CD4-positive, alpha-beta T cell treated with Interleukin-17A for 1 hour (primary cell): ENCODE results near the gene HFM1.
"Not testable (repeated sequence)": the region's sequence is repeated elsewhere in the genome, so short reads cannot be mapped to it uniquely, and the experiment has no call there.

Experiments used
- DNase-seq: peaks from one replicate; pipeline ENCODE4 v3.0.0-alpha.2; 2020

HFM1 gene

GRCh38 chr1:91372230-91372629 lies 32.4 kb downstream of the HFM1 start:
- not testable (repeated sequence) for DNase-seq

DNA sequence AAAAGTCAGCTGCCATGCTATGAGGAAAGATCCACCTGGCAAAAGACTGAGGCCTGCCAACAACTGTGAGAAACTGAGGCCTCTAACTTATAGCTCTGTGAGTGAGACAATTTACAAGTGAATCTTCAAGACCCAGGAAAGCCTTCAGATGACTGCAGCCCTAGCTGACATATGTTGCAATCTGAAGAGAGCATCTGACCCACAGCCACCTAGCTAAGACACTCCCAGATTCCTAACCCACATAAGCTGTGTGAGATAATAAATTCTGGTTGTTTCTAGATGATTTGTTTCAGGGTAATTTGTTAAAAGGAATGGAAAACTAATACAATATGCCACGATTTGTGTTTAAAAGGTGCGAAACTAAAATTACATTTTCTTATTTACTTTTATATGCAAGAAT lies 55.1 kb downstream of the HFM1 start:
- DNase-seq = no peak

DNA sequence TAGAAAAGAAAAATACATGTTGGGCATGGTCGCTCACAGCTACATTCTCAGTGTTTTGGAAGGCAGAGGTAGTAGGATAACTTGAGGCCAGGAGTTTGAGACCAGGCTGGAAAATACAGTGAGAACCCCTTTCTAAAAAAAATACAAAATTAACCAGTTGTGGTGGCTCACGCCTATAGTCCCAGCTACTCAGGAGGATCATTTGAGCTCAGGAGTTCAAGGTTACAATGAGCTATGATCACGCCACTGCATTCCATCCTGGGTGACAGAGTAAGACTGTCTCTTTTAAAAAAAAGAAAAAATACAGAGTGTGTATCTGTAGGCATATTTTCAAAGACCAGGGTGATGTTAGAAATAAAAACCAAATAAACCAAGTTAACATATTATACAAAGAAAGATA lies 57.8 kb downstream of the HFM1 start:
- no peak for DNase-seq

GRCh38 chr1:91345395-91346005 lies 59.1 kb downstream of the HFM1 start:
- no peak for DNase-seq

DNA sequence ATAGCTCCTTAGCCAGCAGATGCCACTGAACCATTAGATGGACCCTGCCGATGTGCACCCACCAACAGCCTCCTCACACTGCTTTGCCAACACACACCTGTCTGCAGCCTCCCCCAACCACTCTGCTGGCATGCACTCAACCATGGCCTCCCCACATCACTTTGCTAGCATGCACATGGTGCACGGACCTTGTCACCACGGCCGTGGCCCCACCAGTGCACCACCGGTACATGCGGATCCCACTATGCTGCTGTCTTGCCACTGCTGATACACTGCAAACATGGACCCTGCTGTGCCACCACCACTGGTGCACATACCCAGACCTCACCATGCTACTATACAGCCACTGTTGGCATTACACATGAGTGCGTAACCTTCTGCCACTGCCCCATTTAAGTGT lies 66.1 kb downstream of the HFM1 start:
- DNase-seq = no peak

GRCh38 chr1:91335603-91336002 lies 69.0 kb downstream of the HFM1 start:
- no peak for DNase-seq

GRCh38 chr1:91334856-91335255 lies 69.8 kb downstream of the HFM1 start:
- no peak for DNase-seq

DNA sequence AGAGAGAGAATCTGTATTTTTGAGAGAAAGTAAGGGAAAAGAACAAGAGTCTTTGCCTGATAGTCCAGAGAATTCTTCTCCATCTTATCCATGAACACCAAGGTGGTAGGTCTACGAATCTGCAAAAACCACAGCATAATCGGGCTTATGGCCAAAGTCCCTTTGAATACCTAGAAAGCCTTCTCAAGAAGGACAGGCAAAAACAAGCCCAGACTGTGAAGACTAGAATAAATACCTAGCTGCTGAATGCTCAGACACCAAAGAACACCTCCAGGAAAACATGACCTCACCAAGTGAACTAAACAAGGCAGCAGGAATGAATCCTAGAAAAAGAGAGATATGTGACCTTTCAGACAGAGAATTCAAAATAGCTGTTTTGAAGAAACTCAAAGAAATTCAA lies 79.2 kb downstream of the HFM1 start:
- no peak for DNase-seq

DNA sequence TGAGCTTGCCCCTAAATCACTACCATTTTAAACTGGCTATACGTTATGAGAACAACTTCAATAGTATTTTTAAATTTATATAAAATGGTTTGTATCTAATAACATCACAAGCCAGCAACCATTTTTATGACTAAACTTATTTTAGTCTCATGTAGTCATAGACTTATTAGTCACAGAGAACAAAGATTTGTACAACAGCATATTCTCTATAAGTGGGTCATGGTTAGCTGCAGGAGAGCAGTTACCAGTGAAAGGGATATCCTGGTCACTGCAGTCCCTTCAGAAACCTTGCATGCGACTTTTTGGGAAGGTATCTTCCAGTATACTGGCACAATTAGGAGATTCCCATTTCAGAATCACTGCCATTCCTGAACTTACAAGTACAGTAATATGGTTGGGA lies 90.0 kb downstream of the HFM1 start:
- no peak for DNase-seq

DNA sequence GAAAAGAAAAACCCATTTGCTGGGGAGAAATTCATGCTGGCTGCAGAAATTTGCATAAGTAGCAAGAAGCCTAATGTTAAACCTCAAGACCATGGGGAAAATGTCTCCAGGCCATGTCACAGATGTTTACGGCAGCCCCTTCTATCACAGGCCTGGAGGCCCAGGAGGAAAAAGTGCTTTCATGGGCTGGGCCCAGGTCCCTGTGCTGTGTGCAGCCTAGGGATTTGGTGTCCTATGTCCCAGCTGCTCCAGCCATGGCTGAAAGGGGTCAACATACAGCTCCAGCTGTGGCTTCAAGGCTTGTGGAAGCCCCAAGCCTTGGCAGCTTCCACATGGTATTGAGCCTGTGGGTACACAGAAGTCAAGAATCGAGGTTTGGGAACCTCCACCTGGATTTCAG lies 93.0 kb downstream of the HFM1 start:
- DNase-seq = no peak

GRCh38 chr1:91308544-91308943 lies 96.1 kb downstream of the HFM1 start:
- no peak for DNase-seq

DNA sequence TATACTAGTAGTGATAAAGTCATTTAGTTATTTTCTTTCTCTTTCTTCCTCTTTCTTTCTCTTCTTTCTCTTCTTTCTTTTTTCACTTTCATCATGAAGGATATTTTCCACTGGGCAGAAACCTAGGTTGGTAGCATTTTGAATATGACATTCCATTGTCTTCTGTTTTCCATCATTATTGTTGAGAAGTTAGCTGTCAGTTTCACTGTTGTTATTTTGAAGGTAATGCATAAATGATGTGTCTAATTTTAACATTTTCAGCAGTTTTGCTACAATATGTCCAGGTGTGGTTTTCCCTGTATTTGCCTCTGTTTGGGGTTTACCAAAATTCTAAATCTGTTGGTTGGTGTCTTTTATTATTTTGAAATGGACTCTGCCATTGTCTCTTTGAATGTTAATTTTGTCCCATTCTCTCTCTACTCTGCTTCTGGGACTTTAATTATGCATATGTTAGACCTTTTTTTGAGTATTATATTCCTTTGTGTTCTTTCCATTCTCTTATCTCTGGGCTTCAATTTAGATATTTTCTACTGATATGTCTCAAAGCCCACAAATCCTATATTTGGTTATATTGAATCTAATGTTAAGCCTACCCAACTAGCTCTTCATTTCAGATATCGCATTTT lies 96.7 kb downstream of the HFM1 start:
- DNase-seq = no peak

DNA sequence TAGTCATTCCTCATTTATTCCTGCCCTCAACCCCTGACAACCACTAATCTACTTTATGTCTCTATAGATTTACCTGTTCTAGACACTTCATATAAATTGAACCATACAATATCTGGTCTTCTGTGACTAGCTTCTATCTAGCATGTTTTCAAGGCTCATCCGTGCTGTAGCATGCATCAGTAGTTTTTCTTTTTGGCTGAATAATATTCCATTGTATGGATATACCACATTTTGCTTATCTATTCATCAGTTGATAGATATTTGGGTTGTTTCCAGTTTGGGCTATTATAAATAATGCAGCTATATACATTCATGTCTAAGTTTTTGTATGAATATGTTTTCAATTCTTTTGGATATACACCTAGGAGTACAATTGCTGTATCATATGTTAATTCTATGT lies 101.5 kb downstream of the HFM1 start:
- DNase-seq = no peak

DNA sequence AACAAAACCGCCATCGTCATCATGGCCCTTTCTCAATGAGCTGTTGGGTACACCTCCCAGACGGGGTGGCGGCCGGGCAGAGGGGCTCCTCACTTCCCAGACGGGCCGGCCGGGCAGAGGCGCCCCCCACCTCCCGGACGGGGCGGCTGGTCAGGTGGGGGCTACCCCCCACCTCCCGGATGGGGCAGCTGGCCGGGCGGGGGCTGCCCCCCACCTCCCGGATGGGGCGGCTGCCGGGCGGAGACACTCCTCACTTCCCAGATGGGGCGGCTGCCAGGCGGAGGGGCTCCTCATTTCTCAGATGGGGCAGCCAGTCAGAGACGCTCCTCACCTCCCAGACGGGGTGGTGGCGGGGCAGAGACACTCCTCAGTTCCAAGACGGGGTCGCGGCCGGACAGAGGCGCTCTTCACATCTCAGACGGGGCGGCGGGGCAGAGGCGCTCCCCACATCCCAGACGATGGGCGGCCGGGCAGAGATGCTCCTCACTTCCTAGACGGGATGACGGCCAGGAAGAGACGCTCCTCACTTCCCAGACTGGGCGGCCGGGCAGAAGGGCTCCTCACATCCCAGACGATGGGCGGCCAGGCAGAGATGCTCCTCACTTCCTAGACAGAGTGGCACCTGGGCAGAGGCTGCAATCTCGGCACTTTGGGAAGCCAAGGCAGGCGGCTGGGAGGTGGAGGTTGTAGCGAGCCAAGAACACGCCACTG lies 115.6 kb downstream of the HFM1 start:
- not testable (repeated sequence) for DNase-seq

- DNase-seq = not testable (repeated sequence)
Measured at GRCh38 chr1:91286962-91287317, 117.7 kb downstream of the HFM1 start.

DNA sequence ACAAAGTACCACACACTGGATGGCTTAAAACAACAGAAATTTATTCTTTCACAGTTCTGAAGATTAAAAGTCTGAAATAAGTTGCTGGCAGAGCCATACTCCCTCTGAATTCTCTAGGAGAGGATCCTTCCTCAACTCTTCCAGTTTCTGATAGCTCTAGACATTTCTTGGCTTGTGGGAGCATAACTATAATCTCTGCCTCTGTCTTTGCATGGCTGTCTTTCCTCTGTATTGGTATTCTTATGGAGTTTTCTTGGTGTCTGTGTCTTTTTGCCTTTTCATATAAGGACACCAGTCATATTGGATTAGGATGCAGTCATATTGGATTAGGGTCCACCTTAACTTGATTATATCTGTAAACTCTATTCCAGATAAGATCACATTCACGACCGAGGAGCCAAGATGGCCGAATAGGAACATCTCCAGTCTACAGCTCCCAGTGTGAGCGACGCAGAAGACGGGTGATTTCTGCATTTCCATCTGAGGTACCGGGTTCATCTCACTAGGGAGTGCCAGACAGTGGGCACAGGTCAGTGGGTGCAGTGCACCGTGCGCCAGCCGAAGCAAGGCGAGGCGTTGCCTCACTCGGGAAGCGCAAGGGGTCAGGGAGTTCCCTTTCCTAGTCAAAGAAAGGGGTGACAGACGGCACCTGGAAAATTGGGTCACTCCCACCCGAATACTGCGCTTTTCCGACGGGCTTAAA lies 118.2 kb downstream of the HFM1 start:
- DNase-seq = not testable (repeated sequence)

DNA sequence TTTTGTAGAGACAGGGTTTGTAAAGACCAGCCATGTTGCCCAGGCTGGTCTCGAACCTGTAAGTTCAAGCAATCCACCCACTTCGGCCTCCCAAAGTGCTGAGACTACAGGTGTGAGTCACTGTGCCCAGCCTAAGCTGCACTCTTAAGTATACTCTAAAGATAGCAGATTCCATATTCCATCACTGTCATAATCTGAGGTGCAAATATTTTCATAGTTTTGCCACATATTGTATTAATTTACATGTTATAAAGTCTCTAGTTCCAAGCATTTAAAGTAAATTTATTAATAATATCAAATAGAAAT lies 121.3 kb downstream of the HFM1 start:
- no peak for DNase-seq

DNA sequence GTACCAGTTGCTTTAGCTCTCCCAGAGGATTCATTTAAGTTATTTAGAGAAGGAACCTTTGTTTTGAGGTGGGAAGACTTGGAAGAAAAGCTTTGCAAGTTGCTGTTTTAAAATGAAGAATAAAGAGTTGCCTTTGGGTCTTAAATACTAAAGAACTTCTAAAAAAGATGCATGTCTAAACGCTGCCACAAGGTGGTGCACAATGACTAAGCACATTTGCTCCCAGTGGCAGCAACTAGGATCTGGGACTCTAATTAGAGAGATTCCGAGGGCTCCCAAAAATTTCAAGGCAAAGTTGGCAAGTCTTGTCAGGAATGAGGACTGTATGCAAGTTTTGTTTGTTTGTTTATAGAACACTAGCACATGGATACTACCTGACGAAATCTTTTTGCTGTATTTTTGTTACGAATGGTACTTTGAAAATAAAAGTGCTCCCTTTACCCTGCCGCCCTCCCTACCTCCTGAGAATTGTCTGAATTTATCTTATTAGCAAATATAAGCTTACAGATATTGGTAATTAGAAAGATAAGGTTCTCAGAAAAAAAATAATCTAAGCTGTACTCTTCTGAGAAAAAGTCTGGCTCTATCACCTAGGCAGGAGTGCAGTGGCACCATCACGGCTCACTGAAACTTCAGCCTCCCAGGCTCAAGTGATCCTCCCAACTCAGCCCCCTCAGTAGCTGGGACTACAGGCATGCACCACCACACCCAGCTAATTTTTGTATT lies 121.8 kb downstream of the HFM1 start:
- peak; percentile 47 for DNase-seq

- no peak for DNase-seq
Measured at GRCh38 chr1:91281782-91282181, 122.9 kb downstream of the HFM1 start.

- no peak for DNase-seq
Measured at GRCh38 chr1:91278754-91279153, 125.9 kb downstream of the HFM1 start.

DNA sequence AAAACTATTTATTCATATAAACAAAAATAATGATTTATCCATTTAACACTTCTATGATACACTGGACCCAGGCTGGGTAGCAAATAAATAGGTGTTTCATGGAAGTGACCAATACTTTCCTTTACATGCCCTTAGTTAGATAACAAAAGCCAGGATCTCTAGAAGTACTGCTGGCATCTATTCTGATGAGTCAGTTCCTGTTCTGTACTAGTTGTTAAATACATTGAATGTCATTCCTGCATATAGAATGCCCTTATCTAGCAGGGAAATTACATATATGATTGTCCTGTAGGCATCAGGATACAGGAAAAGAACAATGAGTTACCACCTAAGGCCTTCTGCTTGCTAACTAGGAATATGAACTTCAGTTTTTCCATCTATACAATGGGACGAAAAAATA lies 130.8 kb downstream of the HFM1 start:
- DNase-seq = no peak

DNA sequence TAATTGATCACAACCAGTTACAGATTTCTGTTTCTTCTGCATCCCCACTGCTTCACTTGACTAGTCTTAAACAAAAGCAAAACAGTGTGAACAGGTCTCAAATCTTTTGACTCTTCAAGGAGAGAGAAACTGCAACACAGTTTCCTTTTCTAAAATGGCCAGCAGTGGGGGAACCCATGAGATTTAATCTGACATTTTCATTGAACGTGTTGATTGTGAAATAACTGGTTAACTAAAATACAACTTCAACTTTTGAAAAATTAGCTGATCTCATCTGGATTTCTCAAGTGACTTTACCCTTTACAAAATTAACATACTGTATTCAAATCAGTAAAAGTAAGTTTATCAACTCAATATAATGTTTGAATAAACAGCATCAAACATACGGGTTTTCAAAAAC lies 143.0 kb downstream of the HFM1 start:
- DNase-seq = no peak

DNA sequence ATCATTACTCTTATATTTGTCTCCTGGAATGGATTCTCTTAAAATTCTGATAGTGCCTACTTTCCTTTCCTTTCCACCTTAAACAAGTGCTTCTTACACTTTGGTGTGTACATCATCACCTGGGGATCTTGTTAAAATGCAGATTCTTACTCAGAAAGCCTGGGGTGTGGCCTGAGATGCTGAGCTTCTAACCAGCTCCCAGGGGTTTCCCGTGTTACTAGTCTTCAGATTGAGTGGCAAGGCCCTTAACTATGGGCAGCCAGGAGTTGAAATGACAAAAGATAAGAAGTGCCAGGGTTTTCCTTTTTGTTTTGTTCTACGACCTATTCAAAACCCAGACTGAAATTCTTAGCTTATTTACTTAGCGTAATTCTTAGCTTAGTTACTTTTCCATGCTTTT lies 159.2 kb downstream of the HFM1 start:
- DNase-seq = no peak

GRCh38 chr1:91244737-91245136 lies 159.9 kb downstream of the HFM1 start:
- no peak for DNase-seq
